Activated CD8-positive, alpha-beta T cell treated with anti-CD3 and anti-CD28 coated beads for 36 hours (primary cell): ENCODE measurements around the gene ARHGAP32. TPM values are rescaled to one million over a fixed set of nuclear protein-coding genes. Genes with fewer than 3 reads are reported as not detected.
A peak's percentile ranks its signal among the peaks of the same experiment; 100 is the strongest.

Experiments used
- ATAC-seq: fragments of 200-7000 bp; cut with Tn5 transposase; one replicate; pipeline ENCODE4 v1.10.0; 2021; ENCODE audit warnings: mild to moderate bottlenecking, moderate library complexity
- CTCF ChIA-PET: fragments of 350-600 bp; sonication (Branson Sonifier 250); formaldehyde crosslinking; loops from one replicate; lab custom pipeline; 2021; ENCODE audit warnings: antibody characterized with exemption; lab: Charles Lee
- POLR2A ChIA-PET: fragments of 350-600 bp; sonication (Branson Sonifier 250); formaldehyde crosslinking; loops from one replicate; lab custom pipeline; 2021; ENCODE audit warnings: antibody characterized with exemption; lab: Charles Lee
- DNase-seq: peaks from one replicate; pipeline ENCODE4 v3.0.0-alpha.2; 2020
- H3K27ac Mint-ChIP-seq: one replicate; pipeline ENCODE4 v1.8.0; 2021; ENCODE audit warnings: mild to moderate bottlenecking, mixed read lengths
- H3K27me3 Mint-ChIP-seq: one replicate; pipeline ENCODE4 v1.8.0; 2021; ENCODE audit warnings: mixed read lengths
- H3K36me3 Mint-ChIP-seq: one replicate; pipeline ENCODE4 v1.8.0; 2021; ENCODE audit warnings: low read depth, mixed read lengths
- H3K4me1 Mint-ChIP-seq: one replicate; pipeline ENCODE4 v1.8.0; 2021; ENCODE audit warnings: low read depth, mixed read lengths
- H3K4me3 Mint-ChIP-seq: one replicate; pipeline ENCODE4 v1.8.0; 2021; ENCODE audit warnings: mild to moderate bottlenecking, moderate library complexity, mixed read lengths
- H3K9me3 Mint-ChIP-seq: one replicate; pipeline ENCODE4 v1.8.0; 2021; ENCODE audit warnings: mixed read lengths
- intact Hi-C: fragments of 100-400 bp; cut with micrococcal nuclease; formaldehyde crosslinking; loops from one replicate; pipeline ENCODE4 v1.10.0; 2022
- total RNA-seq, 2 experiments: library from RNA; stranded (reverse); gene quantifications; one replicate each; pipeline ENCODE4 v1.2.3, GENCODE V29; 2021
- TF ChIP-seq, protein P1 (sequence below): fragments of 200-600 bp; IDR thresholded peaks from one replicate; pipeline ENCODE4 v1.8.0; 2022; ENCODE audit warnings: antibody characterized with exemption, mild to moderate bottlenecking

Gene ARHGAP32
- total RNA-seq, 2 experiments from 2014 or later: 6.6 to 6.7 TPM

DNA sequence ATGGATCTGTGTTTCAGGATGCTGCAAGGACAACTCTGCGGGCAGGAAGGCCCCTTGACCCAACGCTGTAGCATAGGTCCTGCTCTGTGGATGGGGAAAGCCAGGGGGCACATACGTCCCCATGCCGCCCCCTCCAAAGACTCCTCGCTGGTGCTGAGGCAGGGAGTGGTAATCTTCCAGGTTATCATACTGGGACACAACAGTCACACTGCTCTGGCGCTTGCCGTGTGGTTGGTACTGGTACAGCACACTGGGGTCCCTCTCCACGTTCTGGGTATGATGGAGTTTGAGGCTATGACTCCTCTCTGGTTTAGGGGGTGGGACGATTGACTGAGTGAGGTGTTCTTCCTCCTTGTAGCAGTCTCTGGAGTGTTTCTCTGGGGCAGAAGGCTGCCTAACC is 223.2 kb downstream of the ARHGAP32 start:
- Mint-ChIP-seq H3K4me3 (no peak overlapping the region), H3K36me3 (peaks cover 4% of the 10 kb centered on the region), H3K4me1 (peaks cover 22% of the 10 kb centered on the region), H3K27me3 (no peaks in the 10 kb centered on the region), H3K27ac (no peak overlapping the region), H3K9me3 (no peaks in the 10 kb centered on the region)
- intact Hi-C loops: no loop called here
- DNase-seq (no peak), ATAC-seq (peak; percentile 35)
- POLR2A ChIA-PET: no interaction called here
- CTCF ChIA-PET: no interaction called here
- TF ChIP-seq, protein P1, sequence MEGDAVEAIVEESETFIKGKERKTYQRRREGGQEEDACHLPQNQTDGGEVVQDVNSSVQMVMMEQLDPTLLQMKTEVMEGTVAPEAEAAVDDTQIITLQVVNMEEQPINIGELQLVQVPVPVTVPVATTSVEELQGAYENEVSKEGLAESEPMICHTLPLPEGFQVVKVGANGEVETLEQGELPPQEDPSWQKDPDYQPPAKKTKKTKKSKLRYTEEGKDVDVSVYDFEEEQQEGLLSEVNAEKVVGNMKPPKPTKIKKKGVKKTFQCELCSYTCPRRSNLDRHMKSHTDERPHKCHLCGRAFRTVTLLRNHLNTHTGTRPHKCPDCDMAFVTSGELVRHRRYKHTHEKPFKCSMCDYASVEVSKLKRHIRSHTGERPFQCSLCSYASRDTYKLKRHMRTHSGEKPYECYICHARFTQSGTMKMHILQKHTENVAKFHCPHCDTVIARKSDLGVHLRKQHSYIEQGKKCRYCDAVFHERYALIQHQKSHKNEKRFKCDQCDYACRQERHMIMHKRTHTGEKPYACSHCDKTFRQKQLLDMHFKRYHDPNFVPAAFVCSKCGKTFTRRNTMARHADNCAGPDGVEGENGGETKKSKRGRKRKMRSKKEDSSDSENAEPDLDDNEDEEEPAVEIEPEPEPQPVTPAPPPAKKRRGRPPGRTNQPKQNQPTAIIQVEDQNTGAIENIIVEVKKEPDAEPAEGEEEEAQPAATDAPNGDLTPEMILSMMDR: no peak

DNA sequence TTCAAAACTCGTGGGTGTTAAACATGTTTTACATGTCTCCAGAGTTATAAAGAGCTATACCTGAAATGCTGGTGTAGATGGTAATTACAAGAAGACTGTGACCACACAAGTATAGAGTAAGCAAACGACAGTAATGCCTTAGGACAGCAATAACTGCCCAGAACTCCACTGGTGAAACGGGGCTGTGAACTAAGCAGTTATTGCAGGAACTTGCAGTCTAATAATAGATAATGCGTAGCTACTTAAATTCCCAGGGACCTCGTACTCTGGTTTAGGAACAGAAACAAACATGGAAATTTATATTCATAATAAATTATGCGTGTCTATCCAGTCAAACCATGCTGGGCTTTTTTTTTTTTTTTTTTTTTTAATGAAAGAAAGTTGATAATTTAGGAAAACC is 224.5 kb downstream of the ARHGAP32 start:
- ChIA-PET CTCF (no interaction called here), POLR2A (no interaction called here)
- intact Hi-C loops: no loop called here
- Mint-ChIP-seq H3K4me1 (peaks cover 34% of the 10 kb centered on the region), H3K4me3 (no peak overlapping the region), H3K9me3 (no peaks in the 10 kb centered on the region), H3K27me3 (no peaks in the 10 kb centered on the region), H3K27ac (no peak overlapping the region), H3K36me3 (peaks cover 2% of the 10 kb centered on the region)
- ATAC-seq (no peak), DNase-seq (no peak)
- TF ChIP-seq, protein P1: no peak

DNA sequence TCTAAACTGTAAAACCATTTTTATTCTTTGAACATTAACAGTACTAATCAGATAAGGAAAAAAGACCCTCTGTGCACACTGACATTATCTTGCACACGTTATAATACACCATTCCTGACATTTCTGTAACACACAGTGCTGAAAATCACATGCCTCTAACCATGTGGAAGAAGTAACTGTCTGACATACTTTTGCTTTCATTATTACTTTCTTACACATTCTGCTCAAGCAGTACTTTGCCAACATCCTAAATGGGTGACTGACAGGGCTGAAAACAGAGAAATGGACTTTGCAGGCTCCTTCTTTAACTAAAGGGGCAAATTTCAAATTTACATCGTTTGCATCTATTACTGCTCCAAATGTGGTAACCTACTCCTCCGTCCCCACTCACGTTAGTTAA is 226.6 kb downstream of the ARHGAP32 start:
- ATAC-seq (peak; percentile 84), DNase-seq (no peak)
- TF ChIP-seq, protein P1: no peak
- CTCF ChIA-PET: interaction anchor here (1.6 to 12.1 kb wide), 2 partner anchors 9 to 79 kb away, joined by 5 to 283 read pairs; no protein-coding TSS in a partner anchor
- no peaks in the 10 kb centered on the region for H3K9me3 Mint-ChIP-seq
- POLR2A ChIA-PET: no interaction called here
- peaks cover 32% of the 10 kb centered on the region for H3K4me1 Mint-ChIP-seq
- H3K27me3 Mint-ChIP-seq: no peaks in the 10 kb centered on the region
- H3K4me3 Mint-ChIP-seq: no peak overlapping the region
- intact Hi-C loops: no loop called here
- H3K27ac Mint-ChIP-seq: no peak overlapping the region
- peaks cover under 1% of the 10 kb centered on the region for H3K36me3 Mint-ChIP-seq

DNA sequence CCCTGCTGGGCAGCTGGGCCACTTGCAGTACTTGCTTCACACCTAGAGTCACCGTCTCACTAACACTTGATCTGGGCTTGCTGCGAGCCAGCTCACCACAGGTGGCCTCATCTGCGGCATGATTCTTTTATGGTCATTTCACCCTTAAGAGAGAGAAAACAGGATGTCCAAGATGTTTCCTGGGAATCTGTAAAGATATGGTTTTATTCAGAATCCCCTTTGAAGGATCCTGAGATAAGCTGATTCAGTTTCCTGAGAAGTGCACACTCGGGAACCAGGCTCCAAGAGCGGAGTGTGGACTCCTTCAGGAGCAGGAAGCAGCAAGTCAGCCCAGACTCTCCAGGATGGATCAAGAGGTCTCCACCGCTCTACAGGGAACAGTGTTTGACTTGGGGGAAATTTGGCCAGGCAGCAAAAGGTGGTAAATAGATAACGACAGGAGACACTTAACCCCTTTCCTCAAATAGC is 227.6 kb downstream of the ARHGAP32 start:
- Mint-ChIP-seq H3K4me3 (no peak overlapping the region), H3K9me3 (no peaks in the 10 kb centered on the region), H3K4me1 (peaks cover 31% of the 10 kb centered on the region), H3K27ac (no peak overlapping the region), H3K36me3 (no peaks in the 10 kb centered on the region), H3K27me3 (no peaks in the 10 kb centered on the region)
- intact Hi-C loops: no loop called here
- DNase-seq (no peak), ATAC-seq (no peak)
- TF ChIP-seq, protein P1: no peak
- POLR2A ChIA-PET: no interaction called here
- CTCF ChIA-PET: interaction anchor here (0.5 to 12.1 kb wide), 2 partner anchors 8 to 78 kb away, joined by 3 to 283 read pairs; no protein-coding TSS in a partner anchor

DNA sequence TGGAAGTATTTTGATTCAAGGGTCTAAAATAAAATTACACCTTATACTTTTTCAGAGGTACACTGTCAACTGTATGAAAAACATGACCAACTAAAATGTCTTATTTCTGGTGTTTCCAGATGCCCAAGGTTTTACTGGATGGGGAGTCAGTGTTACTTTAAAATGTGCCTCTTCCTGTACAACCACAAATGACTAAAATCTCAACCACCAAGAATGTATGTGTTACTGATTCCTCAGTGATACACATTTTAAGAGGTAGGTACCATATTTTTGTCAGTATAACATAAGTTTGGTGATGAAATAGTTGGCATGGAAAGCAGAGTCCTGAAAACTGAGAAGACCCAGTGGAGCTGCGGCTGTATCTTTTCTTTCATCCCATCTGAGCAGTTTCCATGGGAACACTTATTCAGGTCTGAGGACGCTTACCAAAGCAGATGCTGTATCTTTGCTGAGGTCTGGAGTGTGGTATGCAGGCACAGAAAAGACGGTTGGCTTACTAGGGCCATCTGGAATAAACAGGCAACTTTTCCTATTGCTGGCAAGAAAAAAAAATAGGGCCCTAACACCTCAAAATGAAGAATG is 228.3 kb downstream of the ARHGAP32 start:
- peak; percentile 70 for ATAC-seq
- POLR2A ChIA-PET: no interaction called here
- no peaks in the 10 kb centered on the region for H3K9me3 Mint-ChIP-seq
- CTCF ChIA-PET: interaction anchor here (0.5 to 12.1 kb wide), 3 partner anchors 7 to 78 kb away, joined by 3 to 283 read pairs (median 5); no protein-coding TSS in a partner anchor
- TF ChIP-seq, protein P1: no peak
- intact Hi-C loops: no loop called here
- no peaks in the 10 kb centered on the region for H3K27me3 Mint-ChIP-seq
- no peak overlapping the region for H3K27ac Mint-ChIP-seq
- no peak overlapping the region for H3K4me3 Mint-ChIP-seq
- peaks cover 31% of the 10 kb centered on the region for H3K4me1 Mint-ChIP-seq
- DNase-seq: no peak
- H3K36me3 Mint-ChIP-seq: no peaks in the 10 kb centered on the region
